ENCODE results near the gene POLR2L. TPM values are rescaled to one million over a fixed set of nuclear protein-coding genes. Genes with fewer than 3 reads are reported as not detected.

Gene POLR2L
- total RNA-seq, 1 experiment from 2014 or later = 211 TPM

- ATAC-seq = no peak
- H3K27ac ChIP-seq (ENCODE audit: low read depth, low read length) = peak overlapping the region; percentile 88
- peak overlapping the region; percentile 99 for H3K4me2 ChIP-seq (ENCODE audit: low read length)
Observed at GRCh38 chr11:831118-831864, 11.0 kb downstream of the POLR2L start.

More at GRCh38 chr11:831118-831864, 11.0 kb downstream of the POLR2L start:
- H4K20me1 ChIP-seq (ENCODE audit: insufficient read depth) = peaks cover 6% of the 10 kb centered on the region; the same call in 1 of the 2 replicates
- H3K9me2 ChIP-seq (ENCODE audit: insufficient read depth) = no peaks in the 10 kb centered on the region
- DNase-seq (ENCODE audit: low read depth, low spot score) = no peak
- H3K36me3 ChIP-seq (ENCODE audit: control insufficient read depth in 1 of 2, insufficient read depth in 2 of 2, low read length in 2 of 2) = peaks cover 0 to 2% of the 10 kb centered on the region in 2 experiments; a peak in 1 of 4 replicates
- BruUV-seq (replicated peaks) = no TSS peak
- H3K27me3 ChIP-seq (ENCODE audit: insufficient read depth, low read length) = no peaks in the 10 kb centered on the region
- H3K4me3 ChIP-seq (replicated peaks in 1 of 2; ENCODE audit: low read depth in 1 of 2, low read length in 2 of 2) = peak overlapping the region; percentile 74 to 90
- TF ChIP-seq REST (IDR thresholded peaks at IDR 0.05; ENCODE audit: low read depth) = no peak
- no peak for TF ChIP-seq SIN3A (IDR thresholded peaks at IDR 0.05; ENCODE audit: low read depth)
- TF ChIP-seq JUND (IDR thresholded peaks at IDR 0.05) = no peak
- TF ChIP-seq CBX3 (IDR thresholded peaks at IDR 0.05; ENCODE audit: low read depth) = no peak
- TF ChIP-seq SP1 (IDR thresholded peaks at IDR 0.05; ENCODE audit: low read depth) = no peak
- no peak for TF ChIP-seq ZNF274 (IDR thresholded peaks at IDR 0.05; ENCODE audit: low read depth, low read length)
- TF ChIP-seq MAX (IDR thresholded peaks at IDR 0.05) = no peak
- TF ChIP-seq FOSL1 (IDR thresholded peaks at IDR 0.05; ENCODE audit: low read depth) = no peak
- TF ChIP-seq SRF (IDR thresholded peaks at IDR 0.05; ENCODE audit: low read depth) = no peak
- no peak for TF ChIP-seq ZFX (IDR thresholded peaks at IDR 0.05)
- no peak for TF ChIP-seq CTCF (IDR thresholded peaks at IDR 0.05 in 2 of 3, conservative IDR thresholded peaks at IDR 0.05 in 1 of 3; ENCODE audit: borderline replicate concordance in 1 of 3, insufficient read depth in 1 of 3, low read depth in 2 of 3, low read length in 2 of 3)
- no peak for TF ChIP-seq RAD21 (IDR thresholded peaks at IDR 0.05; ENCODE audit: low read depth)
- no peak for TF ChIP-seq ATF3 (IDR thresholded peaks at IDR 0.05)
- no peak for TF ChIP-seq EZH2 (IDR thresholded peaks at IDR 0.05)
- TF ChIP-seq ZBTB33 (IDR thresholded peaks at IDR 0.05; ENCODE audit: extremely low read depth, insufficient replicate concordance, low read length) = no peak
- H2AFZ ChIP-seq (ENCODE audit: low read depth, low read length, poor library complexity, severe bottlenecking) = no peak overlapping the region
- H3K79me2 ChIP-seq (ENCODE audit: insufficient read depth, low read length) = peaks cover 38% of the 10 kb centered on the region
- H3K9ac ChIP-seq (ENCODE audit: low read length) = peak overlapping the region; percentile 95
- RAD21 ChIA-PET (ENCODE audit: low non-redundant PET in 1 of 2, low total read pairs in 2 of 2, uncharacterized antibody in 2 of 2, unreplicated experiment in 2 of 2) = no interaction called here
- CTCF ChIA-PET = no interaction called here
- H3K9me3 ChIP-seq (ENCODE audit: control insufficient read depth in 1 of 2, insufficient read depth in 1 of 2, low read depth in 1 of 2, low read length in 2 of 2) = no peaks in the 10 kb centered on the region
- POLR2A ChIA-PET = interaction anchor here (0.9 to 1.4 kb wide), 3 partner anchors 9 to 12 kb away, joined by 3 to 12 read pairs (median 3); partner anchors contain the start of genes PNPLA2, POLR2L and TSPAN4
- peaks cover 29 to 56% of the 10 kb centered on the region in 2 experiments for H3K4me1 ChIP-seq (ENCODE audit: control insufficient read depth in 1 of 2, insufficient read depth in 2 of 2, low read length in 2 of 2)
- intact Hi-C loops (cut with micrococcal nuclease) = no loop called here
